HG03469 (cell line): Measurements from ENCODE around the gene SPSB4.
A peak's percentile ranks its signal among the peaks of the same experiment; 100 is the strongest.

Experiments
- ATAC-seq: cut with Tn5 transposase; IDR thresholded peaks from one replicate; pipeline ENCODE4 v1.9.1; 2021; ENCODE audit warnings: mild to moderate bottlenecking, moderate library complexity, moderate number of reproducible peaks; ENCODE audit not compliant: unreplicated experiment

SPSB4 gene

DNA sequence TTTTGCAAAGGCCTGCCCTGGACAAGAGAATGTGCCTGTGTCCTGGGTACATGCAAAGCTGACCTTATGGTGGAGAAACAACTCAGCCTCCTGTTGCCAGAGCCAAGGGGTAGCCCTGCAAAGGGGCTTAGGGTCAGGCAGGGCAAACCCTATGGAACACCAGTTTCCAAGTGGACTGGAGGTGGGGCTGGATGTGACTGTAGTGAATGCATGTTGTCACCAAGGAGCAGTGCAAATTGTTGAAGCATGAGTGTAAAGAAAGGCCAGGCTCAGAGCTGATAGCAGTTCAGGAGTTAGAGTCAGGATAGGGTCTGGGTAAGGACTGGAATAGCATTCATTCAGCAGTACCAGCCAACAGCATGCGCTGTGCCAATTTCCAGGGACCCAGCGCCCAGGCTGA is 97.6 kb downstream of the SPSB4 start:
- ATAC-seq = no peak

GRCh38 chr3:141150081-141150830 is 99.1 kb downstream of the SPSB4 start:
- ATAC-seq = no peak

DNA sequence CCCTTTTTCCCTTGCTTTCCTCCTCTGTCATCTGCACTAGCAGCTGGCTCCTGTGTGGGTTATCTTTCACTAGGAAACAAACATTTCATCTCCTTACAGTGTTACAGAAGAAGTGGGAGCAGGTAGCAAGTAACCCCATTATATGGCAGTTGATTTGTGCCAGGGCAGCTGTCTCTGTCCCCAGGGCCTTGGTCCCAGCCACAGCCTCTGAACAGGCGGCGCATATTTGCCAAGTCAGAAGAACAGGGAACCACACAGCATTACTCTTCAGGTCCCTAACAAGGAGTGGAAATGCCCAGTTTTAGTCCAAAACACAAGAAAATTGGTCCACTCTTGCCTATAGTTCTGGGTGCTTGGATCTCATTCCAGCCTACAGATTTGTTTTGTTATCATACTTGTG is 99.8 kb downstream of the SPSB4 start:
- ATAC-seq = no peak

- ATAC-seq = no peak
Measured at GRCh38 chr3:141151439-141151838, 100.3 kb downstream of the SPSB4 start.

DNA sequence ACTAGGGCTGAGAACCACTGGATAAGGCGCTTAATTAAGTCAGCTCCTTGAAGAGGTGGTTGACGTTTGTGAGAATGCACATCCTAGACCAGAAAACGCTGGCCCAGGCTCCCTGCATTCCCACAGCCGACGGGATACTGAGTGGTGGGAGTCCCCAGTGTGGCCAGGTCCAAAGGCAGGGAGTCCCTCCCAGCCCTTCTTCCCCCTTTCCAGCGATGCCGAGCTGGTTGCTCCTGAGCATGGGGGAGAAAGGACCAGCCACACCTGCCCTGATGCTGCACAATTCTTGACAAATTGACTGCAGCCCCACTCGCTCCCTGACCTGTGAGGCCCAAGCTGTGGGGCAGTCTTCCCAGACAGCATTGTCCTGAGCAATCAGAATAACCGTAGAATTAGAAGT is 101.0 kb downstream of the SPSB4 start:
- ATAC-seq = no peak

GRCh38 chr3:141152801-141153678 is 101.9 kb downstream of the SPSB4 start:
- no peak for ATAC-seq

GRCh38 chr3:141153679-141153966 is 102.5 kb downstream of the SPSB4 start:
- no peak for ATAC-seq

- ATAC-seq = no peak
Measured at GRCh38 chr3:141164852-141165251, 113.7 kb downstream of the SPSB4 start.

DNA sequence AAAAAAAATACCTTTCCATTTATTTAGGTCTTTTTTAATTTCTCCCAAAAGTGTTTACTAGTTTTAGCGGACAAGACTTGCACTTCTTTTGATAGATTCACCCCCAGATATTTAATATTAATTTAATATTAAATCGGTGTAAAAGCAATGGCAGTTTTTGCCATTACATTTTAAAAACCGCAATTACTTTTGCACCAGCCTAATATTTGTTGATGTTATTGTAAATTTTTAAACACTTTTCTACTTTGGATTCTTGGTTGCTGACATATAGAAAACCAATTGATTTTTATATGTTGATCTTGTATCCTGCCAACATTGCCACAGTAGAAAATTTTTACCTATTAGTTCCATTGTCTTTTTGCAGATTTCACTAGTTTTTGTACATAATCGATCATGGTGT is 116.5 kb downstream of the SPSB4 start:
- ATAC-seq = no peak

DNA sequence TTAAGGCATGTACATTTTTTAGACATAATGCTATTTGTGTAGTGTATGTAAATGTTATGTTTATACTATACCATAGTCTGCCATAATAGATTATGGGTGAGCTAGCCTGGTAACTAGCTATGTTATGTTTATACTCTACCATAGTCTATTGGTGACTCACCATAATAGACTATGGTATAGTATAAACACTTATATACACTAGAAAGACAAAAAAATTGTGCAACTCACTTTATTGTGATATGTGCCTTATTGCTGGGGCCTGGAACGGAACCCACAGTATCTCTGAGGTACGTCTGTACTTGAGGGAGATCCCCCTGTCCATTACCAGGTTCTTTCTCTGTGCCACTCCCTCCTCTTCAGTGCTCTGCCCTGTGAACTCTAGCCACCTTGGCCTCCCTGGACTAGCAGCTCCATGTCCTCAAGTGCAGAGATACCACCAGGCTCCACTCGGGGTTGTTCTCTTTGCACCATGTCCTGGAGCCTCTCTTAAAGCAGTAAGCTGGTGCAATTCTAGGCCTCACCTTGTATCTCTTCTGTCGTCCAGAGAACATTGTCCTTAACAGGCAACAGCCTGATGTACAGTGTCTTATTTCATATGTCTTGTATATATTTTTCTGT is 119.6 kb downstream of the SPSB4 start:
- ATAC-seq = no peak

- ATAC-seq = no peak
Measured at GRCh38 chr3:141174674-141175073, 123.5 kb downstream of the SPSB4 start.

- no peak for ATAC-seq
Measured at GRCh38 chr3:141176775-141177174, 125.6 kb downstream of the SPSB4 start.

- ATAC-seq = no peak
Measured at GRCh38 chr3:141178026-141178425, 126.9 kb downstream of the SPSB4 start.

- ATAC-seq = no peak
Measured at GRCh38 chr3:141178551-141178950, 127.4 kb downstream of the SPSB4 start.

GRCh38 chr3:141179983-141180382 is 128.8 kb downstream of the SPSB4 start:
- no peak for ATAC-seq

DNA sequence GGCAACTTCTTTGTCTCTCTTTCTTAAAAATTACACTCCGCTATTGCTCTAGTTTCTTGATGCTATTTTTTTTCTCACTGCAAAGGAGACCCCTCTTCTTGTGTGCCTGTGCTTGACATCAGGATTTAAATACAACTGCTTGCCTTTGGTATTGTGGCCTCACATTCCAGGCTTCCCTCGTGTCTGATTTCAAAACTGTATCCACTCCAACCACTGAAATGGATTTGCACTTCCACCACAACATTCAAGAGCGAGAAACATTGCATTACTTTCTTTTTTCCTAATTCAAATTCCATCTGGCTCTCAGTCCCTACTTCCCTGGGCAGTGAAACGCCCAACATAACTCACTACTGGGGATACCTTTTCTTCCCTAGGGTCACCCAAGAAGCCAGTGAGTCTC is 130.0 kb downstream of the SPSB4 start:
- no peak for ATAC-seq

DNA sequence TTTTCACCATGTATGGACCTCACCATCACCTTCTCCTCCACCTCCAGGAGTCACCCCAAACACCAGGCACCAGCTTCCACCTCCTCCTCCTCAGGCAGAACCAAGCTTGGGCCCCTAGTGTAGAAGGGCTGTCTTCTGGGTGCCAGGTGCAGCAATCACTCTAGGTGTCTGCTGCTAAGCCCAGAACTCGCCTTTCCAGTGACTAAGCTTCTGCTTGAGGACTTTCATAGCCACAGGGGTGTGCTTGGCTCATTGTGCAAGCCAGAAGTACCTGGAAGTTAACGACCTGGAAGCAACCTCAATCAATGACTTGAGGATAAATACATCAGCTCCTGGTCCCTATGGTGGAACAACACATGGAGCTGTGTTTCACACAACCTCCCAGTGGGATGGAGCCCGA is 130.7 kb downstream of the SPSB4 start:
- no peak for ATAC-seq

DNA sequence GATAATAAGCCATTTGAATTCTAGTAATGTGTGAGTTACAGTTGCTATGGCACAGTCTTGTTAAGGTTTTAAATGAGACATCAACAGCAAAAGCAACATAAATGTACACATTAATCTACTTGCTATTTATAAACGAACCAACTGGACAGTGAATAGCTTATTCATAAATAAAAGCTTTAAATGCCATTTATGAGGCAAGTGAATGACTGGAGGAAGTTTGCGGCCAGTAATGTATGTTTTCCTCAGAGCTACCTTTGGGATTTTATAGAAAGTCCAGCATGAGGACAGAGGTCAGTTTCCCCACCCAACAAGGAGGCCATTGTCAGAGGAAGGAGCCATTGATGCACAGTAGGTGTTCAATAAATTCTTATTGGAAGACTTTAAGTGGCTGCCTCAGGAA is 132.5 kb downstream of the SPSB4 start:
- no peak for ATAC-seq

DNA sequence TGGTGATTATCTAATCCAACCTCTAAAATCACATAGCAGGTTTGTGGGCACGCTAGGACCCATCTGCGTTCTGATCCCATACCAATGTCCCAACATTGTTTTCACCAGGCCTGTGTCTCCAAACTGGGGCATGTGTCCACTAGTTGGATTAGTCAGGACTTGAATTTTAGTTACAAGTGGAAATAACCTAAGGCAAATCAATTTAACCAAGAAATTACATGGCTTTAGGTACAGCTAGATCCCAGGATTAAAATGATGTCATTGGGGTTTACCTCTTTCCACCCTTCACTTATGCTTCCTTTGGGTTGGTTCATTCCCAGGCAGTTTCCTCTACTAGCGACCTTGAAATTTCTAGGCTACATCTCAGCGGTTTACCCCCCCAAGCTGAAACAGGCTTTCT is 133.3 kb downstream of the SPSB4 start:
- ATAC-seq = no peak

GRCh38 chr3:141191097-141191749 is 140.1 kb downstream of the SPSB4 start:
- ATAC-seq = no peak

- ATAC-seq = peak; percentile 97
Measured at GRCh38 chr3:141192345-141192744, 141.2 kb downstream of the SPSB4 start.
